ENCODE results near the gene ATIC.

The ATIC gene

DNA sequence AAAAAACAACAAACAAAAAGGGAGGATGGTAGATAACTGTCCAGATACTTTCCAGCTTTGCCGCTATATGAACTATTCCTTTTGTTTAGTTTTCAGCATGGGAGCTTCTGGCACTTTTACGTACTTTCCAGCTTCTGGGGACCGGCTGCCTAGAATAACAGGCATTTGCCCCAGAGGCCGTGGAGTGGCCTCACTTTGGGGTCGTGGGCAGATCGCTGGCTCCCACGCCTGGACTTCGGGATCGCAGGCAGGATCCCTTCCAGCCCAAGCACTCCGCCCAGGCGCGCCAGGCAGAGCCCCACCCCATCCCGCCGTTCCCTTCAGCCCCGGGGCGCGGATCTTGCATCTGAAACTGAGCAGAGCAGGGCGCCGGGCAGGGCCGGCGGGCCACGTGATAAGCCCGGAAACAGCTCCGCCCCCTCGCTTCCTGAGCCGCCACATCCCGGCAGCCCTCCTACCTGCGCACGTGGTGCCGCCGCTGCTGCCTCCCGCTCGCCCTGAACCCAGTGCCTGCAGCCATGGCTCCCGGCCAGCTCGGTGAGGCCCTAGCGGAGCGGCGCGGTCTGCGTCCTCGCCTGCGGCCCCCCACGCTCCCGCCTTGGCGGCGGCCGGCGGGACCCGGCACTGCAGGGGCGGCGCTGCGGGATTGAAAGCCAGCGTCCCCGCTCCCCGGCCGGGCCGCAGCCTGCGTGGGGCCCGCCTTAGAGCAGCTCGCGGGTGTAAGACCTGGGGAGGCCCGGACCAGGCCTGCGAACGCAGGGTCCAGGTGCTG lies at the start of gene ATIC:
Gene ATIC, plus strand, starts transcription at position 435 of the 772 bp plus-strand sequence. Its CDS starts 84 bp downstream, at position 519.
- TF ChIP-seq, protein P1, sequence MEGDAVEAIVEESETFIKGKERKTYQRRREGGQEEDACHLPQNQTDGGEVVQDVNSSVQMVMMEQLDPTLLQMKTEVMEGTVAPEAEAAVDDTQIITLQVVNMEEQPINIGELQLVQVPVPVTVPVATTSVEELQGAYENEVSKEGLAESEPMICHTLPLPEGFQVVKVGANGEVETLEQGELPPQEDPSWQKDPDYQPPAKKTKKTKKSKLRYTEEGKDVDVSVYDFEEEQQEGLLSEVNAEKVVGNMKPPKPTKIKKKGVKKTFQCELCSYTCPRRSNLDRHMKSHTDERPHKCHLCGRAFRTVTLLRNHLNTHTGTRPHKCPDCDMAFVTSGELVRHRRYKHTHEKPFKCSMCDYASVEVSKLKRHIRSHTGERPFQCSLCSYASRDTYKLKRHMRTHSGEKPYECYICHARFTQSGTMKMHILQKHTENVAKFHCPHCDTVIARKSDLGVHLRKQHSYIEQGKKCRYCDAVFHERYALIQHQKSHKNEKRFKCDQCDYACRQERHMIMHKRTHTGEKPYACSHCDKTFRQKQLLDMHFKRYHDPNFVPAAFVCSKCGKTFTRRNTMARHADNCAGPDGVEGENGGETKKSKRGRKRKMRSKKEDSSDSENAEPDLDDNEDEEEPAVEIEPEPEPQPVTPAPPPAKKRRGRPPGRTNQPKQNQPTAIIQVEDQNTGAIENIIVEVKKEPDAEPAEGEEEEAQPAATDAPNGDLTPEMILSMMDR (IDR thresholded peaks at IDR 0.05; ENCODE audit: borderline replicate concordance, insufficient read depth, low read depth, low read length): no peak
- H3K4me3 ChIP-seq (ENCODE audit: low read depth, low read length): peak within 1 kb of the TSS; percentile 73

DNA sequence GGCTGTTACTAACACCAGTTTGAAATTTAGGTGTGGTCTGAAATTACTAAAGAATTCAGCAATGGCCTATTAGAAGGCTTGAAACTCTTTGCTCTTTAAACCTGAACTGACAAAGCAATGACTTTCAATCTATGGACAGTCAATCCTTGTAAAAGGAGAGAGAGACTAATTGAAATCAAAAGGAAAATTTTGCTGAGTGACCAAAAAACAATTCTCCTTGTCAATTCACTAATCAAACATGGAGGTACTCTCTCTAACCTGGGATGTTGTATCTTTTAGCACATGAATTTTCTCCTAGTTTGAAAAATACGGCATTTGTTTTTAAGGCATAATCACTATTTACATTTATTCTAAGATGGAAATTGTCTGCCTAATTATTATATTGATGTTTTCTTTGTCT lies 49.6 kb upstream of the ATIC start:
- H3K4me3 ChIP-seq (ENCODE audit: low read depth, low read length): no peak overlapping the region
- TF ChIP-seq, protein P1 (IDR thresholded peaks at IDR 0.05; ENCODE audit: borderline replicate concordance, insufficient read depth, low read depth, low read length): no peak

DNA sequence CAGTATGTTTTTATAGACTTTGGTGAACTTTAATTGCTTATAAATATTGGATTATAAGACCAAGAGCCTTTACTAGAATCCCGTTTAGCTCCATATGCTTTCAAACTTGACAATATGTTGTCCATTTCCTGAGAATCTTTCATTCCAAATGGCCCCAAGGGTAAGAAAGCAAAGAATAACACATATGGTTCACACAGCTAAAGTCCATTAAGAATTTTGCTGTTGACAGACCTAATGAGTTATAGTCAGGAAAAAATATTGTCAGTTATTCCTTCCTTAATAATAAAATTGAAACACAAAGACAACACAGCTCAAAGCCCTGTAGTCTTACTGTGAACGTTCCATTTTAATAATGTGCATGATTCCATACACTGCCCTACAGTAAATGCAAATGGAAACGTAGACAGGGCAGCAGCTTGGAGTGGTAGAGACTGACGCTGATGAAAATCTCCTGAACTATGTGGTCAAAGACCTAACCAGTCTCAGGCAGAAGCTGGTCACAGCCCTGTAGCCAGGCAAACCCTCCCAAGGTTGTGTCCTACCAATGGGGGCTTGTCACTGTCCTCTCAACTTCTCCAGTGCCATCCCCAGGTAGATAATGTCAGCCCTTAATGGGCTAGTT lies 49.0 kb upstream of the ATIC start:
- TF ChIP-seq, protein P1 (IDR thresholded peaks at IDR 0.05; ENCODE audit: borderline replicate concordance, insufficient read depth, low read depth, low read length): no peak

DNA sequence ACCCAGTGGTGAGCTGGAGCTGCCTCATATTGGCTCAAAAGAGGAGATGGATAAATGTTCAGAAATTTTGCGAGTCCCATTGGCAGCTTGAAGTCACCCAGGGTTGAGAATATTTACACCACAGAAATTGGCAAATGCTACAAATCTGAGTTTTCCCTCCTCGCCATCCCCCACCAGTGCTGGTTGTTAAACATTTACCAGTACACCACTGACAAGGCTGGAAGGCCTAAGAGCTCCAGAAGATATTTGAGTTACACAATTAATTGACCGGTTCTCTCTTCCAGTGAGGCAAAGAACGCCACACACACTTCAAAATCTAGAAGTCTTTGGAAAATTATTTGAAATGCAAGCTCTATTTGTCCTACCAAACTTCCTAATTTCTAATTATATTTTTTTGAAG lies 47.5 kb upstream of the ATIC start:
- no peak overlapping the region for H3K4me3 ChIP-seq (ENCODE audit: low read depth, low read length)

More for the DNA sequence above, 49.0 kb upstream of the ATIC start:
- H3K4me3 ChIP-seq (ENCODE audit: low read depth, low read length): no peak overlapping the region

DNA sequence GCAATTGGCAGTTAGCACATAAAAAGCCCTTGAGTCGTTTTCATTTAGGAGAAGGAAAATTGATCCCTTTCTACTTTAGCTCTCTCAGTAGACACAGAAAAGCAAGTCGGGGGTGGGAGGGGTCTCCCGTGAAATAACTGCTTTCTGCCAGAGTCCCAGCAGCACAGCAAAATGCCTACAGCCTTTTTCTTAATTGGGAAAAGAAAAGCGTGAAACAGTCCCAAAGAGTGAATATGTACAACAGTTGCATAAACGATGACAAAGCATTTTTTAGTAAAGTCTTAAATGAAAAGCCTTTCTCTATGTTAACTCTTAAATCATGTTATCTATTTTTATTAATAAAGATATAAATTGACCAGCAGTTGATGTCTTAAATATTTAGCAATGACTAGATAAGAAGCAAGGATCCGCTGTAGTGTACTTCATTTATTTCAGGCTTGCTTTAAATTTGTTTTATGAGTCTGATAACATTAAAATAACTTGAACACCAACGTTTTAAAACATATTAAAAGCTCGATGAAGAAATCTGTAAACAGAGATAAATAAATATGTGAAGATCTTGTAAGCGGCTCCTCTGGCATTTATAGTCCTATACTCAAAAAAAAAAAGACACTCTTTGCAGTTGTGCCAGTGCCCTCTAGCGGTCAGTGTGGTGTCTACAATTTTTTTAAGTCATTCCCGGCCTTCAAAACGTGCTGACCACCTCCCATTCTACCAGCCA lies 42.3 kb upstream of the ATIC start:
- TF ChIP-seq, protein P1 (IDR thresholded peaks at IDR 0.05; ENCODE audit: borderline replicate concordance, insufficient read depth, low read depth, low read length): peak; percentile 65; the same call in 1 of the 2 replicates
- H3K4me3 ChIP-seq (ENCODE audit: low read depth, low read length): no peak overlapping the region

More for the DNA sequence above, 47.5 kb upstream of the ATIC start:
- TF ChIP-seq, protein P1 (IDR thresholded peaks at IDR 0.05; ENCODE audit: borderline replicate concordance, insufficient read depth, low read depth, low read length): no peak

DNA sequence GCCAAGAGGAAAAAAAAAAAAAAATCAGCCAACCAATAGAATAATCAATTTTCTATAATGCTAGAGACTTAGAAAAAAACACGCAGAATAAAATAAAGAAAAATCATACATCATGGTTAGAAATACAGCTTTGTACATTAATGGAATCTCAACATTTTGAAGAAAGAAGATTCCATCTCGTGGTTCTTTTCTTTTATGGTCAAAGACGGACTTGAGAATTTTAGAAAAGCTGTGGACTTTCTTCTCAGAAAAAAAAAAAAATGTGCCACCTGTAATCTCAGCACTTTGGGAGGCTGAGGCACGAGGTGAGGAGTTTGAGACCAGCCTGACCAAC lies 41.8 kb upstream of the ATIC start:
- TF ChIP-seq, protein P1 (IDR thresholded peaks at IDR 0.05; ENCODE audit: borderline replicate concordance, insufficient read depth, low read depth, low read length): no peak
- H3K4me3 ChIP-seq (ENCODE audit: low read depth, low read length): no peak overlapping the region

Measured in GM12875 (cell line).